Fibroblast of mammary gland (primary cell): ENCODE measurements around the gene ITFG1.
"Not testable (repeated sequence)": the region's sequence is repeated elsewhere in the genome, so short reads cannot be mapped to it uniquely, and the experiment has no call there.

Experiments used
- DNase-seq: peaks from one replicate; pipeline ENCODE4 v3.0.0-alpha.2; 2010; ENCODE audit warnings: low read depth
- H3K4me3 ChIP-seq: 2 replicates; pipeline ENCODE4 v1.5.1; 2011; ENCODE audit warnings: low read depth, mild to moderate bottlenecking, low read length, moderate library complexity; ENCODE audit not compliant: control insufficient read depth
- CTCF ChIP-seq: conservative IDR thresholded peaks from 2 replicates; pipeline ENCODE4 v1.5.1; 2011; ENCODE audit warnings: low read depth, low read length, inconsistent platforms; ENCODE audit not compliant: control insufficient read depth, insufficient read depth

The ITFG1 gene

GRCh38 chr16:47371271-47372014 is 89.4 kb downstream of the ITFG1 start:
- no peak for TF ChIP-seq CTCF
- DNase-seq = no peak
- no peak overlapping the region for H3K4me3 ChIP-seq

- no peak for TF ChIP-seq CTCF
- H3K4me3 ChIP-seq = no peak overlapping the region
- no peak for DNase-seq
Observed at GRCh38 chr16:47370536-47370935, 90.3 kb downstream of the ITFG1 start.

GRCh38 chr16:47366228-47366627 is 94.6 kb downstream of the ITFG1 start:
- H3K4me3 ChIP-seq = no peak overlapping the region
- no peak for DNase-seq
- TF ChIP-seq CTCF = no peak

- no peak for DNase-seq
- H3K4me3 ChIP-seq = no peak overlapping the region
- TF ChIP-seq CTCF = no peak
Observed at GRCh38 chr16:47363761-47364160, 97.1 kb downstream of the ITFG1 start.

- TF ChIP-seq CTCF = no peak
- H3K4me3 ChIP-seq = no peak overlapping the region
- no peak for DNase-seq
Observed at GRCh38 chr16:47359478-47359877, 101.4 kb downstream of the ITFG1 start.

- no peak for TF ChIP-seq CTCF
- no peak overlapping the region for H3K4me3 ChIP-seq
- DNase-seq = peak; percentile 42
Observed at GRCh38 chr16:47358816-47359215, 102.0 kb downstream of the ITFG1 start.

GRCh38 chr16:47349029-47349428 is 111.8 kb downstream of the ITFG1 start:
- not testable (repeated sequence) for DNase-seq, H3K4me3 ChIP-seq

- DNase-seq, H3K4me3 ChIP-seq: not testable (repeated sequence)
Observed at GRCh38 chr16:47347021-47347696, 113.7 kb downstream of the ITFG1 start.
